NOMO-1 treated with DMSO at 0.1 percent for 48 hours (cell line): ENCODE results near the gene ST6GALNAC3.

Experiments used
- DNase-seq: peaks from one replicate; lab custom pipeline; 2025; ENCODE audit not compliant: unreplicated experiment; lab: John Stamatoyannopoulos, UW

ST6GALNAC3 gene

DNA sequence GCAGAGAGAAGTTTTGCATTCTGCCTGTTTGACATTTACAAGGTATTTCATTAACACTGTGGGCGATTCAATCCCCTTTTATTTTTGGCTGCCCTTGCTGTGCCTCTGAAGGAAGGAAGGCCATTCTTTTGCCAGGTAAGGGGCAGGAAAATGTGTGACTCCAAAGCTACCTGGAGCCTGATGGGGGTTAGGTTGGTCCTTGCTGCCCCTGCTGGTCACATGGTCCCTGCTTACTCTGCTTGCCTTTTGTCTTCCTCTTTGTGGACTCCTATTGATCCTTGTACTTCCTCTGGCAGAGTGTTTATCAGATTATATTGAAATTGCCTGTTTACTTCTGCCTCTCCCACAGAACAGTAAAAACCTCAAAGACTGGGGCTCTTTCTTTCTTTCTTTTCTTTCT, 65.7 kb downstream of the ST6GALNAC3 start:
- no peak for DNase-seq

DNA sequence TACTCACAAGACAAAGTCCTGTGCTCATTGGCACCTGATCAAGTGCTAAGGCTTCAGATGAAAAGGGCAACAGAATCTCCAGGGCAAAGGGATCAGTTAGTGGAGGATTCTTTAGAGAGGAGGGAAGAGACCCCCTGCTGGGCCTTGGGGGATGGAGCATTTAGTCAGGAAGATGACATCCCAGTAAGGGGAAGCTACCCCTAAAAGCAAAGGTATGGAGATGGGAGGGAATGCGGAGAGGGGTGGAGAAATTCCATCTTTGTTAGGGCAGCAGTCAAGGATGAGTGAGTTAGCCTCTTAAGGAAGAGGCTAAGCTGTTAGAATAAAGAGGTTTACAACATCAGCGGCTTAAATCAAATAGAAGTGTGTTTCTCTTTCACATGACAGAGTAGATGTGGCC, 67.4 kb downstream of the ST6GALNAC3 start:
- no peak for DNase-seq

- no peak for DNase-seq
These were observed 68.4 kb downstream of the ST6GALNAC3 start for GRCh38 chr1:76142771-76143540.

- no peak for DNase-seq
These were observed 69.7 kb downstream of the ST6GALNAC3 start for GRCh38 chr1:76144247-76144646.

GRCh38 chr1:76145332-76145731, 70.8 kb downstream of the ST6GALNAC3 start:
- DNase-seq = no peak

DNA sequence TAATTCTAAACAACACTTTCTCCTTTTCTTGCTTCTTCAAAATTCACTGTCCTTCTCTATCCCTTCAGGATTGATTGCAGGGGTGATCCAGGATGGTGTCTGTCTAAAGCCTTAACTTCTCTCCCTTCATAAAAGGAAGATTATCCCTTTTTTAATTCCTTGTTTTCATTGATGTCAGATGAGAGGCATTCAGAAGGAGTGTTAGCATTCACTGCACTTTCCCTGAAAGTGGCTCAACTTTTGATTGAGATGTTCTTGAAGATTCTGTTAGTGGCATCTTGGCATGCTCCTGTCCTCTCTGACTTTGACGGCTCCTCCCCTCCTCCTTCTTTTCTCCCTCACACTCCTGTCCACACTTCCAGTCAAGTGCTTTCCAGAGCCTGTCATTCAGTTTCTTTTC, 71.6 kb downstream of the ST6GALNAC3 start:
- DNase-seq = no peak

DNA sequence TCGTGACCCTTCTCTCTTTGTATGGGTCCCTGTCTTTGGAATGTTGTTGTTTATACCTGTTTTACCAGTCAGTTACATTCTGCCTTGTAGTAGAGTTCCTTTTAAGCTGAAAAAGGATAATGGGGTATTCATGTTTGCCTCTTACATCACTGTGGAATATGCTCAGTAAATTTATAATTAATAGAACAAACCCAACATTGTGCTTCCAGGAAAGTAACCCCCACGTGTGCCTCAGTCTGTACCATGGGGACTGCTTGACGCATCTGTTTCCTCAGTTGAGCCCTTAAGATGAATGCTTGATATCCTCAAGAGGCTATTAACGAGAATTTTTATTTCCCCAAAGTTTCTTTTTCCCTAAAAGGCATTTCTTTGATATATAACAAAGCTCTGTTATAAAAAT, 73.4 kb downstream of the ST6GALNAC3 start:
- no peak for DNase-seq

DNA sequence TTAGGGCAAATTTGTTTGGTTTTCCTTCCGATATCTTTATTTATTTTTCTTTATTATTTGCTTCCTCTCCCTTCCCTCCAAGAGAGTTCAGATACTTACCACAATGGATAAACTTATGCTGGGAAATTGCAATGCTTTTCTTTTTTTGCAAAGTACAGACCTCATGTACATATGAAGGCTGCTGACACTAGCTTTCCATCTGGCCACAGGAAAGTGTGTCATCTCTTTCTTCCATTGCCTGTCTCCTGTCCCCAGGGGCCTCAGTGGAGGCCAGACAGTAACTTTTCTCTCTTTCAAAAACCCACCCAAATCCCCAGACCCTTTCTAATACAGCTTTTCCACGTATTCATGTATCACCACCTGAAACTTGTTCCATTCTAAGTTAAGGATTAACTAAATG, 73.9 kb downstream of the ST6GALNAC3 start:
- DNase-seq = no peak

- no peak for DNase-seq
These were observed 79.3 kb downstream of the ST6GALNAC3 start for GRCh38 chr1:76153841-76154205.

GRCh38 chr1:76154206-76154956, 79.8 kb downstream of the ST6GALNAC3 start:
- DNase-seq = peak; percentile 80

GRCh38 chr1:76156987-76157386, 82.4 kb downstream of the ST6GALNAC3 start:
- DNase-seq = no peak

DNA sequence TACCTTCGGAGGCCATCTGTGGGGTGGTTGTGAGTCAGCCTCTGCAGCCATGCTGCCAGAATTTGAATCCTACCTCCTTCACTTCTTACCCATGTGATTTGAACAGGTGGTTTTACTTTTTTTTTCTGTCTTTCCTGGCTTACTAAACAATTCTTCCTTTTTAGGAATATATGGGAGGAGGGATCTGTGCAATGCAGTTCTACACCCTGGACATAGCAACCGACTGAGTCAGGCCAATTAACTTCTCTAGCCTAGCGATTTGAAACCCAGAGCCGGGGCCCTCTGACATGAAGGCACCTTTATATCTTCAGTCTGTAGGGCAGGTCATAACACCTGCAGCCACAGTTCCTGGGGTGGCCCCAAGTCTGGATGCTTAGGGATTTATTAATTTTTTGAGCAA, 83.6 kb downstream of the ST6GALNAC3 start:
- no peak for DNase-seq

DNA sequence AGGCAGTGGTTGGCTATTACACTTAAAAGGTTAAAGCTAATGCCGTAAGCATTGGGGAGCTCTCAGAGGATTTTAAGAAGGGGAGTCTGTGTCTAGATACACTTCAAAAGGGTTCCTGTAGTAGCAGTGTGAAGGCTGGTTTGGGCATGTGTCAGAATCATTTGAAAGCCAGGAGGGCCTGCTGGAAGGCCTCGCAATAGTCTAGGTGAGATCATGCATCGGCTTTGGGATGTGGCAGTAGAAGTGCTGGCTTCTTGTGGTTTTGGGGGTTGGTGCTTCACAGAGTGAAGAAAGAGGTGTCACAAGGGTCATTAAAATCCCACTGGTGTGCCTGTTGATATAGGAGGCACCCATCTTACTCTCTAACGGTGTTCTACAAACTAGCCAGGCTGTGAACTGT, 85.7 kb downstream of the ST6GALNAC3 start:
- DNase-seq = no peak

- DNase-seq = no peak
These were observed 86.9 kb downstream of the ST6GALNAC3 start for GRCh38 chr1:76161451-76161850.

- DNase-seq = no peak
These were observed 87.7 kb downstream of the ST6GALNAC3 start for GRCh38 chr1:76162254-76162653.

- DNase-seq = no peak
These were observed 89.6 kb downstream of the ST6GALNAC3 start for GRCh38 chr1:76164165-76164564.

DNA sequence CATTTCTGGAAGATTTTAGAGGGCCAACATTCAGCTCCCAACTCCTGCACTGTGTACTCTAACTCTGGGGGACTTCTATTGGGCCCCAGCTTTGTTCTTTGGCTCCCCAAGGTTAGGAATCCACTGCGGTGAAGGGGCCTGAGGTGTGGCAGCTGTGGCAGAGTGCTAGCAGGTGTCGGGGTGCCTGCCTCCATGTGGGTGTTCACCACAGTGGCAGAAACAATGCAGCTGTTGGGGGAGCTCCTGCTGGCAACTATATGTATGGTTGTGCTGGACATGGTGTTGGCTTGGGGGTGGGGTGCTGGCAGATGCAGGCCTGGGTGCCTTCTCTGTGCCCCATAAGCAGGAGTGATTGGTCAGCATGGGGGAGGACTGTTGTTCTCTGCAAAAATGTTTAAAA, 95.5 kb downstream of the ST6GALNAC3 start:
- no peak for DNase-seq

- no peak for DNase-seq
These were observed 96.0 kb downstream of the ST6GALNAC3 start for GRCh38 chr1:76170513-76170912.

DNA sequence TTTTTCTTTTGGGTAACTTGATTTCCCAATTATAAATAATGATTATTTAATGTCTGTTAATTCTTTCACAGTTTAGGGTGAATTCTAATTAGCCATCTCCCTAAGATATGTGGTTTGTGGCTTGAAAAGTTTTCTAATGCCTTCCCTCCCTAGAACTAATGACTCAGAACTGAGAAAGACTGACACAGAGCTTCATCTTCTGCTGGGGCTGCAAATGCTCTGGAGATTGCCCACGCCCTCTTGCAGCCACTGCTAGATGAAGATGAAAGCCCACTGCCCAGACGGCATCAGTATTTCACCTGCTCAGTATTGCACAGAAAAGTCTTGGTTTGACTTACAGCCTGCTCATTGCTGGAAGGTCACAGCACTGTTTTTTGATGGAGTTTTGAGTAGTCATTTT, 101.5 kb downstream of the ST6GALNAC3 start:
- DNase-seq = no peak

DNA sequence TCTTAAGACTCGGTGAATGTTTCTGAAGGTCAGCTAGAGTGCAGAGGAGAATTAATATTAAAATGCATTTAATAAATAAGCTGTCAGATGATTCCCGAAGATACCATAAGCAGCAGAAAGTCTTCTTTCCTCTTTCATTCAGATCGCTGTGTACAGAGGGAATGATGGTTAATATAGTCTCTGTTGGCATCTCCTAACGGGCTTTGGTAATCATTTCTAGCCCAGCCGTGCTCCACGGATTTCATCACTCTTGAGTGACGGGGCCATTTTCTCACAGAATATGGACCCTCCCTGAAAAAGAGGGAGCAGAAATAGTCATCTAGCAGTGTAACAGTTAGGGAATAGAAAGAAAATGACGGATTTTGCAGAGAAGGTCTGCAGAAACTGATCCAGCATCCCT, 103.1 kb downstream of the ST6GALNAC3 start:
- no peak for DNase-seq

DNA sequence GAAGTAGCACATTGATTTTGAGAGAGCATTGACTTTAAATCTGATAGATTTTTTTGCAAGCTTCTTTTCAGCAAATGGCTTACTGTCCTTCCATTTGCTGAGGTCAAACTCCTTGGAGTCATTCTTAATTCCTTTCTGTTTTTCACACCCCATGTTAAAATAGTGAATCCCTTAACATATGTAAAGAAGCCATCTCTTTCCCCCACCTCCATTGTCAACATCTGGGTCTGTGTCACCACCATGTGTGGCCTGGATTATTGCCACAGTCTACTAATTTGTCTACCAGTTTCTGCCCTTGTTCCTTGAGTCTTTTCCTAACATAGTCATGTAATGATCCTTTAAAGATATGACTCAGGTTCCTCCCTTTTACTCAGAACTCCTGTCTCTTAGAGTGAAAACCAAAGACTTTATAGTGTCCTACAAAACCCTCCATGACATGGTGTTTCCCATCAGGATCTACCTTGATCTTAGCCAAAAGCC, 104.7 kb downstream of the ST6GALNAC3 start:
- no peak for DNase-seq

- no peak for DNase-seq
These were observed 110.7 kb downstream of the ST6GALNAC3 start for GRCh38 chr1:76185207-76185606.
